Measurements from ENCODE around the gene CLTB. TPM values are rescaled to one million over a fixed set of nuclear protein-coding genes. Genes with fewer than 3 reads are reported as not detected.

Gene CLTB
- total RNA-seq, 1 experiment from 2014 or later, result 58.6 TPM

DNA sequence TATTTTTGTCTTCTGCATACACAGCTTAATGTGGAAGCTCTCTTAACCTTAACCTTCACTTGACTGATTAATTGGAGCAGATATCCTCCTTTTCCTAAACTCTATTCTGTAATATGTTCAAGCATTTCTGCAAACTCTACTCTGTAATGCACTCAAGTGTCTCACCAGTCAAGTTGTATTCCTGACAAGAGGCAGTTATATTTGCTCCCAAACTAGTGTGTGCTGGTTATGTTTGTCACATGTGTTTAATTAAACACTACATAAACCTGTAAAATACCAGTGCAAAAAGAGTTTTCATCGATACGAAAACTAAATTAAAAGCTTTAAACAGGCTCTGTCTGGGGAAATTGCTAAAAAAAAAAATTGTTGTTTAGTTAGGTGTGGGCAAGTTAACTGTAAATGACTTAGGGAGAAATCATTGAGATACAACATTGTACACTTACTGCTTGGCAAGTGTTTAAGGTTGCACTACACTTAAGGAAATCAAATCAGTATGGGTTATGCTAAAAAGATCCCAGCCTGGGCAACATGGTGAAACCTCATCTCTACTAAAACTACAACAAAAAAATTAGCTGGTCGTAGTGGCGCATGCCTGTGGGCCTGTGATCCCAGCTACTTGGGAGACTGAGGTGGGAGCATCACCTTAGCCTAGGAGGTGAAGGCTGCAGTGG, 38.5 kb upstream of the CLTB start:
- no peak for TF ChIP-seq ATF3 (IDR thresholded peaks at IDR 0.05)
- no peak for TF ChIP-seq FOSL1 (IDR thresholded peaks at IDR 0.05; ENCODE audit: low read depth)
- TF ChIP-seq, protein P1, sequence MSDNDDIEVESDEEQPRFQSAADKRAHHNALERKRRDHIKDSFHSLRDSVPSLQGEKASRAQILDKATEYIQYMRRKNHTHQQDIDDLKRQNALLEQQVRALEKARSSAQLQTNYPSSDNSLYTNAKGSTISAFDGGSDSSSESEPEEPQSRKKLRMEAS (IDR thresholded peaks at IDR 0.05), result no peak
- TF ChIP-seq RAD21 (IDR thresholded peaks at IDR 0.05; ENCODE audit: low read depth), result no peak
- TF ChIP-seq ZBTB33 (IDR thresholded peaks at IDR 0.05; ENCODE audit: extremely low read depth, insufficient replicate concordance, low read length), result no peak
- TF ChIP-seq SP1 (IDR thresholded peaks at IDR 0.05; ENCODE audit: low read depth), result no peak
- TF ChIP-seq, protein P2, sequence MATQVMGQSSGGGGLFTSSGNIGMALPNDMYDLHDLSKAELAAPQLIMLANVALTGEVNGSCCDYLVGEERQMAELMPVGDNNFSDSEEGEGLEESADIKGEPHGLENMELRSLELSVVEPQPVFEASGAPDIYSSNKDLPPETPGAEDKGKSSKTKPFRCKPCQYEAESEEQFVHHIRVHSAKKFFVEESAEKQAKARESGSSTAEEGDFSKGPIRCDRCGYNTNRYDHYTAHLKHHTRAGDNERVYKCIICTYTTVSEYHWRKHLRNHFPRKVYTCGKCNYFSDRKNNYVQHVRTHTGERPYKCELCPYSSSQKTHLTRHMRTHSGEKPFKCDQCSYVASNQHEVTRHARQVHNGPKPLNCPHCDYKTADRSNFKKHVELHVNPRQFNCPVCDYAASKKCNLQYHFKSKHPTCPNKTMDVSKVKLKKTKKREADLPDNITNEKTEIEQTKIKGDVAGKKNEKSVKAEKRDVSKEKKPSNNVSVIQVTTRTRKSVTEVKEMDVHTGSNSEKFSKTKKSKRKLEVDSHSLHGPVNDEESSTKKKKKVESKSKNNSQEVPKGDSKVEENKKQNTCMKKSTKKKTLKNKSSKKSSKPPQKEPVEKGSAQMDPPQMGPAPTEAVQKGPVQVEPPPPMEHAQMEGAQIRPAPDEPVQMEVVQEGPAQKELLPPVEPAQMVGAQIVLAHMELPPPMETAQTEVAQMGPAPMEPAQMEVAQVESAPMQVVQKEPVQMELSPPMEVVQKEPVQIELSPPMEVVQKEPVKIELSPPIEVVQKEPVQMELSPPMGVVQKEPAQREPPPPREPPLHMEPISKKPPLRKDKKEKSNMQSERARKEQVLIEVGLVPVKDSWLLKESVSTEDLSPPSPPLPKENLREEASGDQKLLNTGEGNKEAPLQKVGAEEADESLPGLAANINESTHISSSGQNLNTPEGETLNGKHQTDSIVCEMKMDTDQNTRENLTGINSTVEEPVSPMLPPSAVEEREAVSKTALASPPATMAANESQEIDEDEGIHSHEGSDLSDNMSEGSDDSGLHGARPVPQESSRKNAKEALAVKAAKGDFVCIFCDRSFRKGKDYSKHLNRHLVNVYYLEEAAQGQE (IDR thresholded peaks at IDR 0.05; ENCODE audit: low read depth), result no peak
- TF ChIP-seq ZNF274 (IDR thresholded peaks at IDR 0.05; ENCODE audit: low read depth, low read length), result no peak
- TF ChIP-seq CBX3 (IDR thresholded peaks at IDR 0.05; ENCODE audit: low read depth), result no peak
- TF ChIP-seq POLR2AphosphoS5 (IDR thresholded peaks at IDR 0.05; ENCODE audit: low read depth, low read length), result no peak
- TF ChIP-seq POLR2A (IDR thresholded peaks at IDR 0.05; ENCODE audit: borderline replicate concordance, extremely low read depth, insufficient read depth, insufficient read length), result no peak
- no peak for TF ChIP-seq EGR1 (IDR thresholded peaks at IDR 0.05; ENCODE audit: low read depth)
- TF ChIP-seq SRF (IDR thresholded peaks at IDR 0.05; ENCODE audit: low read depth), result no peak
- TF ChIP-seq, protein P3, sequence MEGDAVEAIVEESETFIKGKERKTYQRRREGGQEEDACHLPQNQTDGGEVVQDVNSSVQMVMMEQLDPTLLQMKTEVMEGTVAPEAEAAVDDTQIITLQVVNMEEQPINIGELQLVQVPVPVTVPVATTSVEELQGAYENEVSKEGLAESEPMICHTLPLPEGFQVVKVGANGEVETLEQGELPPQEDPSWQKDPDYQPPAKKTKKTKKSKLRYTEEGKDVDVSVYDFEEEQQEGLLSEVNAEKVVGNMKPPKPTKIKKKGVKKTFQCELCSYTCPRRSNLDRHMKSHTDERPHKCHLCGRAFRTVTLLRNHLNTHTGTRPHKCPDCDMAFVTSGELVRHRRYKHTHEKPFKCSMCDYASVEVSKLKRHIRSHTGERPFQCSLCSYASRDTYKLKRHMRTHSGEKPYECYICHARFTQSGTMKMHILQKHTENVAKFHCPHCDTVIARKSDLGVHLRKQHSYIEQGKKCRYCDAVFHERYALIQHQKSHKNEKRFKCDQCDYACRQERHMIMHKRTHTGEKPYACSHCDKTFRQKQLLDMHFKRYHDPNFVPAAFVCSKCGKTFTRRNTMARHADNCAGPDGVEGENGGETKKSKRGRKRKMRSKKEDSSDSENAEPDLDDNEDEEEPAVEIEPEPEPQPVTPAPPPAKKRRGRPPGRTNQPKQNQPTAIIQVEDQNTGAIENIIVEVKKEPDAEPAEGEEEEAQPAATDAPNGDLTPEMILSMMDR (IDR thresholded peaks at IDR 0.05 in 2 of 3, conservative IDR thresholded peaks at IDR 0.05 in 1 of 3; ENCODE audit: borderline replicate concordance in 1 of 3, insufficient read depth in 1 of 3, low read depth in 2 of 3, low read length in 2 of 3), result no peak
- no peak for TF ChIP-seq CEBPB (IDR thresholded peaks at IDR 0.05; ENCODE audit: low read depth)
- TF ChIP-seq EZH2phosphoT487 (IDR thresholded peaks at IDR 0.05; ENCODE audit: borderline replicate concordance), result no peak
- TF ChIP-seq YY1 (IDR thresholded peaks at IDR 0.05; ENCODE audit: extremely low read depth, insufficient replicate concordance, low read depth, low read length), result no peak
- TF ChIP-seq SIN3A (IDR thresholded peaks at IDR 0.05; ENCODE audit: low read depth), result no peak
- no peak for TF ChIP-seq JUND (IDR thresholded peaks at IDR 0.05)
- no peak for TF ChIP-seq ELF1 (IDR thresholded peaks at IDR 0.05; ENCODE audit: borderline replicate concordance, low read depth)
- Histone ChIP-seq H3K27me3 (ENCODE audit: insufficient read depth, low read length) (no peaks in the 10 kb centered on the region), H3K9ac (ENCODE audit: low read length) (no peak overlapping the region), H3K27ac (ENCODE audit: low read depth, low read length) (no peak overlapping the region), H3K36me3 (ENCODE audit: control insufficient read depth in 1 of 2, insufficient read depth in 2 of 2, low read length in 2 of 2) (peaks cover 11 to 14% of the 10 kb centered on the region in 2 experiments), H3K4me3 (replicated peaks in 1 of 2; ENCODE audit: low read depth in 1 of 2, low read length in 2 of 2) (no peak overlapping the region), H3K9me2 (ENCODE audit: insufficient read depth) (no peaks in the 10 kb centered on the region), H4K20me1 (ENCODE audit: insufficient read depth) (peaks cover 5% of the 10 kb centered on the region; the same call in 1 of the 2 replicates), H2AFZ (ENCODE audit: low read depth, low read length, poor library complexity, severe bottlenecking) (no peak overlapping the region), H3K79me2 (ENCODE audit: insufficient read depth, low read length) (peaks cover 98% of the 10 kb centered on the region), H3K9me3 (ENCODE audit: control insufficient read depth in 1 of 2, insufficient read depth in 1 of 2, low read depth in 1 of 2, low read length in 2 of 2) (no peaks in the 10 kb centered on the region), H3K4me1 (ENCODE audit: control insufficient read depth in 1 of 2, insufficient read depth in 2 of 2, low read length in 2 of 2) (peaks cover 2% of the 10 kb centered on the region in 2 experiments; a peak in 3 of 4 replicates), H3K4me2 (ENCODE audit: low read length) (no peak overlapping the region)
- ATAC-seq, result no peak
- intact Hi-C loops (cut with micrococcal nuclease), result no loop called here
- POLR2A ChIA-PET, result interaction anchor here (1.1 kb wide), 1 partner anchor 13 kb away, joined by 4 read pairs; no protein-coding TSS in a partner anchor
- BruUV-seq (replicated peaks), result no TSS peak
- no peak for DNase-seq (ENCODE audit: low read depth, low spot score)
- CTCF ChIA-PET, result no interaction called here
- RAD21 ChIA-PET (ENCODE audit: low non-redundant PET in 1 of 2, low total read pairs in 2 of 2, uncharacterized antibody in 2 of 2, unreplicated experiment in 2 of 2), result no interaction called here
